Measurements from ENCODE around the gene MYL9.
A peak's percentile ranks its signal among the peaks of the same experiment; 100 is the strongest.

The MYL9 gene

DNA sequence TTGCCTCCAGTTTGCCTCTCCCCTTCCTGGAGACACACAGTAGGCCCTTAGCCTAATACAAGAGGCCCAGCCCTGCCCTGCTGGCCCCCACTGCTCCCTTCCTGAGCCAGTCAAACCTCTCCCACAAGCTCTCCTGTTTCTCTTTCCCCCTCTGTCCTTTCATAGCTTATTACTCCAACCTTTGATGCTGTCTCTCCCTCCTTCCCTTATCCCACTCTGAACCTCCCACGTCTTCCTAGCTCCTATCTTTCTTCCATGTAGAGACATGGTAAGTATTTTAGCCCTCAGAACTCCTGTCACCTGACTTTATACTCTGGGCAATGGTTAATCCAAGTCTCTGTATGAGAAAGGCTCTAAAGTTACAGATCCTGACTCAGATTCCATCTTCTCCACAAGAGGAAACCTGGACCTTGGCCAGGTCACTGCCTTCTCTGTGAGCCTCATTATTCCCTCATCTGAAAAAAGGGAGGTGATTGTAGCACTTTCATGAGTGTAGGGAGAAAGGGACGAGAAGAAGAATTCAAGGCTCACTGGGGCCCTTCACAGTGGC, 38.8 kb downstream of the MYL9 start:
- Mint-ChIP-seq H3K36me3 (peaks cover 5% of the 10 kb centered on the region), H3K27me3 (no peaks in the 10 kb centered on the region), H3K9me3 (ENCODE audit: low read depth) (no peaks in the 10 kb centered on the region), H3K27ac (peak overlapping the region; percentile 68), H3K4me3 (peak overlapping the region; percentile 15), H3K4me1 (ENCODE audit: low read depth) (peaks cover 39% of the 10 kb centered on the region)

DNA sequence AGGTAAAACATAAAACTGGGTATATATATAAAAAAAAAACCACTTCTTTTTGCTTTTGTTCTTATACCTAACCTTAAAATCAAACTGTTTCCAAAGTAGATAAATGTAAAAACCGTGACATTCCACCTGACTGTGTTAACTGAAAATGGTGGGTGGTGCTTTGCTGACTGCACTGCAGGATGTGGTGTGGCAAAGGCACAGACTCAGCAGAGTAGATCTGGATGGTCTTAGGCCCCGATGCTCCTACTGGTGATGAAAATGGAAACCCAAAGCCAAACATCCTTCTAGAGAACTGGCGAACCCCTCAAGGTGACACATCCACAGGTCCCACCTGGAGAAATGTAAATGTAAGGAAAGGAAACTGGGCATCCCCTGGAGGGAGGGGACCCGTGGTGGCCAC, 41.0 kb downstream of the MYL9 start:
- H3K4me1 Mint-ChIP-seq (ENCODE audit: low read depth): peaks cover 33% of the 10 kb centered on the region
- peak overlapping the region; percentile 40 for H3K4me3 Mint-ChIP-seq
- peaks cover 5% of the 10 kb centered on the region for H3K36me3 Mint-ChIP-seq
- peak overlapping the region; percentile 86 for H3K27ac Mint-ChIP-seq
- no peaks in the 10 kb centered on the region for H3K27me3 Mint-ChIP-seq
- H3K9me3 Mint-ChIP-seq (ENCODE audit: low read depth): no peaks in the 10 kb centered on the region

DNA sequence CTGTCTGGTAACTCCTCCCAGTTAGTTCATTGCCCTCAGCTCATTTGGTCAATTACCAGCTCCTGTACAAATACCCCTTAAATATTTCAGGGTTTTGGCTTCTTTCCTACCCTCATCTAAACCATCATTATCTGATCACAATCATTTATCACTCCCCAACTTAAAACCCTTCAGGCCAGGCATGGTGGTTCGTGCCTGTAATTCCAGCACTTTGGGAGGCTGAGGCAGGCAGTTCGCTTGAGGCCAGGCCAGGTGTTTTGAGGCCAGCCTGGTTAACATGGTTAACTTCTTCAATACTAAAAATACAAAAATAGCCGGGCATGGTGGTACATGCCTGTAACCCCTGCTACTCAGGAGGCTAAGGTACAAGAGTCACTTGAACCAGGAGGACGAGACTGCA, 41.5 kb downstream of the MYL9 start:
- H3K36me3 Mint-ChIP-seq: peaks cover 5% of the 10 kb centered on the region
- H3K27ac Mint-ChIP-seq: peak overlapping the region; percentile 86
- H3K27me3 Mint-ChIP-seq: no peaks in the 10 kb centered on the region
- no peaks in the 10 kb centered on the region for H3K9me3 Mint-ChIP-seq (ENCODE audit: low read depth)
- H3K4me3 Mint-ChIP-seq: no peak overlapping the region
- H3K4me1 Mint-ChIP-seq (ENCODE audit: low read depth): peaks cover 37% of the 10 kb centered on the region

DNA sequence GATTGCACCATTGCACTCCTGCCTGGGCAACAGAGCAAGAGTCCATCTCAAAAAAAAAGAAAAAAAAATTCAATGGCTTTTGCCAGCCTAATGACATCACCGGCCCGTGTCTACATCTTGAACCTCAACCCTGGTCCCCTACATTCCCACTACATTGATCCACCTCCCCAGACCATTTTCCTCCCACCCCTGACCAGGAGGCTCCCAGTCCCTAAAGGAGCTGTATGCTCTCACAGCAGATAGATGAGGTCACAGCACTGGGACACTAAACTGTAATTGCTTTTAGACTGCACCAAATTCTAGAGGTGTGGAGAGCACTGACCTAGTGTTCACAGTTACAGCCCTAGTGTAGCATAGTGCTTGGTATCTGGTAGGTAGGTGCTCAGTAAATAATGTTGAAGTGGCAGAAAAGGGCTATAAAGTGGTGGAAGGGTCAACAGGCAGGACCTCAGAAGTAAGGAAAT, 42.7 kb downstream of the MYL9 start:
- peak overlapping the region; percentile 70 for H3K27ac Mint-ChIP-seq
- no peaks in the 10 kb centered on the region for H3K27me3 Mint-ChIP-seq
- no peaks in the 10 kb centered on the region for H3K9me3 Mint-ChIP-seq (ENCODE audit: low read depth)
- H3K4me3 Mint-ChIP-seq: no peak overlapping the region
- peaks cover 5% of the 10 kb centered on the region for H3K36me3 Mint-ChIP-seq
- H3K4me1 Mint-ChIP-seq (ENCODE audit: low read depth): peaks cover 40% of the 10 kb centered on the region

DNA sequence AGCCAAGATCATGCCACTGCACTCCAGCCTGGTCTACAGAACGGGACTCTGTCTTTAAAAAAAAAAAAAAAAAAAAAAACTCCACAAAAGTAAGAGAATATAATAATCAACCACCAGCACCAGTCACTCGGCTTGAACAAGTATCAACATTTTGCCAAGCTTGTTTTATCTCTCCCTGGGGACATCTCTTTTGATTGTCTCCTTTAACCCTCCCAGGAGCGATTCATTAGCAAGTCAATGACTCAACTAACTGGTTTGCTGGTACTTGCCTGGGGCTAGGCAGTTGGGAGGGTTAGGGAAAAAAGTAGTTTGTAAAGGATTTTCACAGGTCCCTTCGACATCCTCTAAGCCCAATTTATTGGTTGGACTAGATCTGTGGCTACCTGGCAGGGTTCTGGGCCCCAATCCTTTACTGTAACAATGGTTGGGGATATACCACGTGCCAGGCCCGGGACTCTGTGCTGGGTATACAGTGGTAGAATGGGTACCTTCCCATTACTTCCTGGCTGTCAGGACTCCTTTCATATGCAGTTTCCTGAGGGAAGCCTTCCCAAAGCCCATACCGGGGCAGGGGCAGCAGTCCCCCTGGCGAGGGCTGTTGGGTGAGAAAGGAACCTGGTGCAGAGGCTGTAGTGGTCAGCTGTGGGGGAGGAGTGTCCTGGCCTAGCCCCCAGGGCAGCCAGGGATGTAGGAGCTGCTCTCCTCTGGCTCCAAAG, 44.2 kb downstream of the MYL9 start:
- Mint-ChIP-seq H3K4me3 (no peak overlapping the region), H3K4me1 (ENCODE audit: low read depth) (peaks cover 34% of the 10 kb centered on the region), H3K9me3 (ENCODE audit: low read depth) (no peaks in the 10 kb centered on the region), H3K27ac (peak overlapping the region; percentile 22), H3K36me3 (peaks cover 2% of the 10 kb centered on the region), H3K27me3 (no peaks in the 10 kb centered on the region)

DNA sequence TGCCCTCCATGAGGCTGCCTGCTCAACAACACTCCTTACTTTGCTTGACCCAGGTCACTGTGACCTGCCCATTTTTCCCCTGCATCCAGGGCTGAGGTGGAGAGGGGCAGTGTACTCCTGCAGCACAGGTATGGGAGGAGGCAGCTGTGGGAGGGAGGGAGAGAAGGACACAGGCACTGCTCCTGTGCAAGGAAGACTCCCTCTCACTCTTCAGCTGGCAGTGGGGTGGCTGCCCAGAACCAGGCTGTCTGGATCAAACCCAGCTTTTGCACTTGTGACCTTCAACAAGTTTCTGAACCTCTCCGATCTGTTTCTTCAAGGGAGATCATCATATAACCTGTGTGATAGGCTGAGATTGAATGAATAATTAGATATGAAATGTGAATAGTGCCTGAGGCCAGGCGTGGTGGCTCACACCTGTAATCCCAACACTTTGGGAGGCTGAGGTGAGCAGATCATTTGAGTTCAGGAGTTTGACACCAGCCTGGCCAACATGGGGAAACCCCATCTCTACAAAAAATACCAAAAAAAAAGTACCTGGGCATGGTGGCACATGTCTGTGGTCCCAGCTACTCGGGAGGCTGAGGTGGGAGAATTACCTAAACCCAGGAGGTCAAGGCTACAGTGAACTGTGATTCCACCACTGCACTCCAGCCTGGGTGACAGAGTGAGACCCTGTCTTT, 46.2 kb downstream of the MYL9 start:
- Mint-ChIP-seq H3K36me3 (peaks cover 2% of the 10 kb centered on the region), H3K4me3 (no peak overlapping the region), H3K27ac (peak overlapping the region; percentile 70), H3K9me3 (ENCODE audit: low read depth) (no peaks in the 10 kb centered on the region), H3K27me3 (no peaks in the 10 kb centered on the region), H3K4me1 (ENCODE audit: low read depth) (peaks cover 39% of the 10 kb centered on the region)

DNA sequence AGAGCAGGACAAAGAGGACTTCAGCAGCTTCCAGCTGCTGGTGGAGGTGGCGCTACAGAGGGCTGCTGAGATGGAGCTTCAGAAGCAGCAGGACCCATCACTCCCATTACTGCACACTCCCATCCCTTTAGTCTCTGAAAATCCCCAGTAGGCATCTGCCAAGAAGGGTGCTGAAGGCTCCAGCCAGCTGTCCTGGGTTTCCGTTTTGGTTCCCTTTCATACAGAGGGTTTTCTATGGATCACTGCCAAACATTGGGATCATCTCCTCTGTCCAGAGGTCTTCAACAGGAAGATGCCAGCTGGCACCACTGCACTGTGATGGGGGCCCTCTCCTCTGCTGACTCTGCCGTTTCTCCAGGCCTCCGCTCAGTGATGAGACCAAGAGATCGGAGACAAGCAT, 50.0 kb downstream of the MYL9 start:
- peak overlapping the region; percentile 90 for H3K27ac Mint-ChIP-seq
- no peaks in the 10 kb centered on the region for H3K27me3 Mint-ChIP-seq
- no peaks in the 10 kb centered on the region for H3K9me3 Mint-ChIP-seq (ENCODE audit: low read depth)
- peak overlapping the region; percentile 79 for H3K4me3 Mint-ChIP-seq
- H3K4me1 Mint-ChIP-seq (ENCODE audit: low read depth): peaks cover 67% of the 10 kb centered on the region
- peaks cover 6% of the 10 kb centered on the region for H3K36me3 Mint-ChIP-seq

DNA sequence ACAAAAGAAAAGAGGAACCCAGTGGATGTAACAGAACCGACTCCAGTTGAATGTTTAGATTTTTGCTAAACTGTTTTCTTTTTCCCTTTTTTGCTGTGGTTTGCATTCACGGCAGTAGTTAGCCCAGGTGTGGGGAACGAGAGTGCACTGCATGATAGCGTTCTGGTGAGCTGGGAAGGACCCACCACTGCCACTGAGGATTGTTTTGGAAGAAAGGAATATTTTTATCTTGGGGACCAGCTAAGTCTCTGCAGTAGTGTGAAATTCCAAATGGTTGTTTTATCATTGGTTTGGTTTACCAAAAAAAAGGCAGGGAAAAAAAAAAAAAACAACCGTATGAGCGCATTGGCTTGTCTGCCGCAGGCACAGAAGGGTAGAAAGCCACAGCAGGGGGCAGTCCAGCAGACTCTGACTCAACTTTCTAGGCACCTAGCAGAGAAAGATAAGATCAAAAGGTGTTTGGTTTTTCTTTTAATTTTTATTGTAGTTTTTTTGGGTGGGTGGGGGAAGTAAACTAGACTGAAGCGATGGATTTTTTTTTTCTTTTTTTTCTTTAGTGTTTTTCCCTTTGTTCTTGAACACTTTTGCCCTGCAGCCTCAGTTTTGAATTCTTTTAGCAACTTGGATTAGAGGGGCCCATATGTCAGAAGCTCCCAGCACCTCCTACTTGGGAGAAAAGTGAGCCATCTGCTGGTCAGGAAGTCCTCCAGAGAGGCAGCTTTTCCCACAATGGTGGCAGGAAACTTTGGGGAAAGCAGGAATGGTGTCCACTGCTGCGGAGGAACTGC, 50.7 kb downstream of the MYL9 start:
- H3K36me3 Mint-ChIP-seq: peaks cover 6% of the 10 kb centered on the region

DNA sequence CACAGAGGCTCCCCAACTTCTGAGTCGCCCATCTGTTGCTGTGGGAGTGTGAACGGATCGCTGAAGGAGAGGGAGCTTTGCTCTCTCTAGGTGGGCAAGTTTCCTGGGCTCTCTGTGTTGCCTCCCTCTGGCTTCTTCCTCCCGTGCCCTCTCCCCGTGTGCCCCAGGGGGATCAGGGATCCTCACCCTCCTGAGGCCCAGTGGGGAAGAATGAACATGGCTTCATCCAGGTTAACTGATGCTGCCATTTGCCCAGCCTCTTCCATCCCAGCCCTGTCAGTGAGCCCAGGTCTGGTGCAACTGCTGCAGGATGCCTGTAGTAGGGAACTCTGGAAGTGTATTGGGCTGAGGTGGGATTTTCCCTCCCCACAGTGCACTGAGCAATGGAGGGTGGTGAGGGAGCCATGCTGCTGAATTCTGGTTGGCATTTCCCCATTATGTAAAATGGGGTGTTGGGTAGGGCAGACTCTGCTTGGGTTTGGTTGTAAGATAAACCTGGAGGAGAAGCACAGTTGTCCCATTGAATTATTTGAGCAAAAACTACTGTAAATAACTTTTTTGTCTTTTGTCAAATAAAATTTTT, 52.1 kb downstream of the MYL9 start:
- H3K9me3 Mint-ChIP-seq (ENCODE audit: low read depth): no peaks in the 10 kb centered on the region
- H3K36me3 Mint-ChIP-seq: peaks cover 6% of the 10 kb centered on the region
- no peaks in the 10 kb centered on the region for H3K27me3 Mint-ChIP-seq
- peak overlapping the region; percentile 90 for H3K27ac Mint-ChIP-seq
- H3K4me3 Mint-ChIP-seq: peak overlapping the region; percentile 12
- H3K4me1 Mint-ChIP-seq (ENCODE audit: low read depth): peaks cover 54% of the 10 kb centered on the region

More for the DNA sequence above, 50.7 kb downstream of the MYL9 start:
- Mint-ChIP-seq H3K9me3 (ENCODE audit: low read depth) (no peaks in the 10 kb centered on the region), H3K27ac (peak overlapping the region; percentile 90), H3K4me3 (peak overlapping the region; percentile 79), H3K4me1 (ENCODE audit: low read depth) (peaks cover 62% of the 10 kb centered on the region), H3K27me3 (no peaks in the 10 kb centered on the region)

DNA sequence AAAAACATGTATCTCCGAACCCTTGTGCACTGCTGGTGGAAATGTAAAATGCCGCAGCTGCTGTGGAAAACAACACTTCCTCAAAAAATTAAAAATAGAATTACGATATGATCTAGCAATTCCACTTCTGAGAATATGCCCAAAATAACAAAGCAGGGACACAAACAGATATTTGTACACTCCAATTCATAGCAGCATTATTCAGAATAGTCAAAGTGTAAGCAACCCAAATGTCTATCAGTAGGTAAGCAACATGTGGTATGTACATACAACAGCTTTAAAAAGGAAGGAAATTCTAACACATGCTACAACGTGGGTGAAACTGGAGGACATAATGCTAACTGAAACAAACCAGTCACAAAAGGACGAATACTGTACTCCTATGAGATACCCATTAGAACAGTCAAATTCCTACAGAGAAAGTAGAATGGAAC, 58.6 kb downstream of the MYL9 start:
- peaks cover 22% of the 10 kb centered on the region for H3K4me1 Mint-ChIP-seq (ENCODE audit: low read depth)
- no peak overlapping the region for H3K27ac Mint-ChIP-seq
- H3K9me3 Mint-ChIP-seq (ENCODE audit: low read depth): no peaks in the 10 kb centered on the region
- no peaks in the 10 kb centered on the region for H3K27me3 Mint-ChIP-seq
- H3K36me3 Mint-ChIP-seq: peaks cover 3% of the 10 kb centered on the region
- peak overlapping the region; percentile 46 for H3K4me3 Mint-ChIP-seq
